GM12878 (cell line): ENCODE measurements around the gene CES3. TPM values are rescaled to one million over a fixed set of nuclear protein-coding genes. Genes with fewer than 3 reads are reported as not detected.

ENCODE experiments used
- CBX3 ChIP-seq: fragments of 200-600 bp; sonication (generic); IDR thresholded peaks from 2 replicates; pipeline ENCODE4 v1.6.1; 2016; ENCODE audit warnings: low read depth, borderline replicate concordance
- FOS ChIP-seq: IDR thresholded peaks from 3 replicates; pipeline ENCODE4 v1.6.1; 2011; ENCODE audit warnings: borderline replicate concordance; ENCODE audit not compliant: insufficient read length; ENCODE audit errors: extremely low read depth
- MEF2A ChIP-seq: IDR thresholded peaks from 2 replicates; pipeline ENCODE4 v1.6.1; 2011; ENCODE audit warnings: low read depth, mild to moderate bottlenecking, low read length, moderate library complexity; ENCODE audit not compliant: insufficient read depth
- NFIC ChIP-seq: IDR thresholded peaks from 2 replicates; pipeline ENCODE4 v1.6.1; 2012; ENCODE audit warnings: low read depth, mild to moderate bottlenecking, inconsistent platforms, low read length, moderate library complexity
- RB1 ChIP-seq: fragments of 450-650 bp; formaldehyde crosslinking; IDR thresholded peaks from 2 replicates; pipeline ENCODE4 v1.6.1; 2017; ENCODE audit warnings: mild to moderate bottlenecking, borderline replicate concordance
- RELA ChIP-seq: fragments of 450-650 bp; IDR thresholded peaks from 2 replicates; pipeline ENCODE4 v1.8.0; 2014; ENCODE audit warnings: borderline replicate concordance; ENCODE audit not compliant: partially characterized antibody
- RUNX3 ChIP-seq: IDR thresholded peaks from 2 replicates; pipeline ENCODE4 v1.6.1; 2012; ENCODE audit warnings: low read length, inconsistent platforms
- SRF ChIP-seq, 2 experiments: IDR thresholded peaks; 2 replicates each; pipeline ENCODE4 v1.6.1; 2011; ENCODE audit warnings: low read depth in 2 of 2, low read length in 2 of 2, mild to moderate bottlenecking in 1 of 2, moderate library complexity in 1 of 2
- STAT1 ChIP-seq: fragments of 450-650 bp; conservative IDR thresholded peaks from 2 replicates; pipeline ENCODE4 v1.6.1; 2014; ENCODE audit warnings: antibody characterized with exemption, mild to moderate bottlenecking
- SUPT20H ChIP-seq: IDR thresholded peaks from 2 replicates; pipeline ENCODE4 v1.6.1; 2011; ENCODE audit warnings: low read depth, mild to moderate bottlenecking, low read length, moderate library complexity, borderline replicate concordance; ENCODE audit not compliant: control insufficient read depth
- TAF1 ChIP-seq: IDR thresholded peaks from 2 replicates; pipeline ENCODE4 v1.6.1; 2011; ENCODE audit warnings: mild to moderate bottlenecking, low read depth, low read length, borderline replicate concordance
- TBL1XR1 ChIP-seq: IDR thresholded peaks from 2 replicates; pipeline ENCODE4 v1.6.1; 2012; ENCODE audit warnings: low read depth, low read length, improper control_type of control experiment
- WRNIP1 ChIP-seq: IDR thresholded peaks from 2 replicates; pipeline ENCODE4 v1.6.1; 2011; ENCODE audit warnings: low read depth, low read length, improper control_type of control experiment, borderline replicate concordance
- ZBTB33 ChIP-seq: fragments of 450-650 bp; IDR thresholded peaks from 2 replicates; pipeline ENCODE4 v1.6.1; 2017; ENCODE audit warnings: mild to moderate bottlenecking
- ZNF592 ChIP-seq: fragments of 450-650 bp; IDR thresholded peaks from 2 replicates; pipeline ENCODE4 v1.6.1; 2017; ENCODE audit warnings: mild to moderate bottlenecking, moderate library complexity
- polyA plus RNA-seq, 11 experiments: library from polyadenylated mRNA; depleted of rRNA in 4 of 11; unstranded in 6 of 11; stranded (reverse) in 5 of 11; fragments of >200 nt; fragmentation: Nextera tagmentation in 4 of 11; fragmentation: Illumina TruSeq in 1 of 11; extraction: Ambion mirVana in 4 of 11; extraction: Trizol in 1 of 11; gene quantifications; 1 replicate in 1 of 11; 2 replicates in 10 of 11; pipeline versions ENCODE4 v1.2.1 to v1.2.3, GENCODE V29; 2011 to 2016; ENCODE audit warnings: inconsistent platforms in 2 of 11, missing spikeins in 2 of 11, low read depth in 1 of 11
- total RNA-seq, 4 experiments: library from RNA; depleted of rRNA in 3 of 4; stranded (reverse); fragments of >200 nt in 3 of 4; fragmentation: Illumina TruSeq in 1 of 4; extraction: Trizol in 1 of 4; gene quantifications; 2 replicates each; pipeline versions ENCODE4 v1.2.1 to v1.2.3, GENCODE V29; 2013 to 2021
- TF ChIP-seq, protein P1 (sequence below): fragments of 450-650 bp; IDR thresholded peaks from 2 replicates; pipeline ENCODE4 v1.6.1; 2016; ENCODE audit warnings: mild to moderate bottlenecking
- TF ChIP-seq, protein P2 (sequence below): IDR thresholded peaks from 2 replicates; pipeline ENCODE4 v1.6.1; 2012; ENCODE audit warnings: low read depth, low read length, improper control_type of control experiment
- TF ChIP-seq, protein P3 (sequence below): fragments of 450-650 bp; formaldehyde crosslinking; IDR thresholded peaks from 2 replicates; pipeline ENCODE4 v1.4.0; 2022; ENCODE audit warnings: mild to moderate bottlenecking, moderate library complexity

Gene CES3
- total and polyA plus RNA-seq, 10 of the 15 experiments (the other 5 are each of a cell fraction or from before 2014, with no cell fraction given): 0.09 to 3.1 (median 0.76) TPM

DNA sequence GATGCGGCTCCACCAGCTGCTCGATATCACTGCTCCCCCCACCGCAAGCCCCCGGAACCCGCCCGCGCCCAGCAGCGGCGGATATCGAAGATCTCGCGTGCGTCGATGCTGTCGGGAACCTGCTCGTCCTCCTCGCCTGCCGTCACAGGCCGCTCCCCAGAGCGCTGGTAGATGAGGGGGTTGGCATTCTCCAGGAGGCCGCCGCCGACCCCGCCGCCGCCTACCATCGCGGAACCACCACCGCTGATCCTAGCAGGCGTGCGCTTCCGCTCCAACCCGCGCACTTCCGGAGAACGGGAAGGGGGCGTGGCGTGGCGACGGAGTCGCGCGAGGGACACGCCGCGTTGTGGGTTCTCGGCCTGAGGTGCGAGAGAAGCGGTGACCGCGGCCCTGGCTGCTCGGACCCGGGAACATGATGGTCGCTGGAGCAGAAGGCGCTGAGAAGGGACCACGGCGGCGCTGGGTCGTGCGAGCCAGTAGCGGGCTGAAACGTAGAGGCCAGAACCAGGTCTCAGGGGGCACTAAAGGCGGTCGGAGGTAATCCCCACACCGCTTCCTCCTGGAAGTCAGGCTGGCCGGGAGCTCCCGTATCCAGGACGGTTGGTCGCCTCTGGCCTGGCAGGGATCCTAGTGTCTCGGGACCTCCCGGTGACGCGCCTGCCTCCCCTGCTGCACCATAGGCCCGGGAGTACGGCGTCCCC, 26.8 kb upstream of the CES3 start, which contains the start of gene CIAO2B (continued):
- TF ChIP-seq, protein P1, sequence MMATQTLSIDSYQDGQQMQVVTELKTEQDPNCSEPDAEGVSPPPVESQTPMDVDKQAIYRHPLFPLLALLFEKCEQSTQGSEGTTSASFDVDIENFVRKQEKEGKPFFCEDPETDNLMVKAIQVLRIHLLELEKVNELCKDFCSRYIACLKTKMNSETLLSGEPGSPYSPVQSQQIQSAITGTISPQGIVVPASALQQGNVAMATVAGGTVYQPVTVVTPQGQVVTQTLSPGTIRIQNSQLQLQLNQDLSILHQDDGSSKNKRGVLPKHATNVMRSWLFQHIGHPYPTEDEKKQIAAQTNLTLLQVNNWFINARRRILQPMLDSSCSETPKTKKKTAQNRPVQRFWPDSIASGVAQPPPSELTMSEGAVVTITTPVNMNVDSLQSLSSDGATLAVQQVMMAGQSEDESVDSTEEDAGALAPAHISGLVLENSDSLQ: no peak
- TF ChIP-seq RUNX3 (peak; percentile 90), ZNF592 (no peak), NFIC (no peak), TBL1XR1 (no peak), TAF1 (peak; percentile 78; the same call in 1 of the 2 replicates), SUPT20H (no peak), MEF2A (0 out of 2 replicates have a peak, but pooled peaks have one; percentile 30), WRNIP1 (no peak), RB1 (peak; percentile 40; the same call in 1 of the 2 replicates), SRF (IDR thresholded peaks at IDR 0.05; ENCODE audit: low read depth in 2 of 2, low read length in 2 of 2) (no peak; a peak in 1 of 4 replicates), FOS (no peak), ZBTB33 (no peak), STAT1 (no peak; the same call in 1 of the 2 replicates), RELA (no peak), CBX3 (no peak)
- TF ChIP-seq, protein P2, sequence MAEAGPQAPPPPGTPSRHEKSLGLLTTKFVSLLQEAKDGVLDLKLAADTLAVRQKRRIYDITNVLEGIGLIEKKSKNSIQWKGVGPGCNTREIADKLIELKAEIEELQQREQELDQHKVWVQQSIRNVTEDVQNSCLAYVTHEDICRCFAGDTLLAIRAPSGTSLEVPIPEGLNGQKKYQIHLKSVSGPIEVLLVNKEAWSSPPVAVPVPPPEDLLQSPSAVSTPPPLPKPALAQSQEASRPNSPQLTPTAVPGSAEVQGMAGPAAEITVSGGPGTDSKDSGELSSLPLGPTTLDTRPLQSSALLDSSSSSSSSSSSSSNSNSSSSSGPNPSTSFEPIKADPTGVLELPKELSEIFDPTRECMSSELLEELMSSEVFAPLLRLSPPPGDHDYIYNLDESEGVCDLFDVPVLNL: no peak
- TF ChIP-seq, protein P3, sequence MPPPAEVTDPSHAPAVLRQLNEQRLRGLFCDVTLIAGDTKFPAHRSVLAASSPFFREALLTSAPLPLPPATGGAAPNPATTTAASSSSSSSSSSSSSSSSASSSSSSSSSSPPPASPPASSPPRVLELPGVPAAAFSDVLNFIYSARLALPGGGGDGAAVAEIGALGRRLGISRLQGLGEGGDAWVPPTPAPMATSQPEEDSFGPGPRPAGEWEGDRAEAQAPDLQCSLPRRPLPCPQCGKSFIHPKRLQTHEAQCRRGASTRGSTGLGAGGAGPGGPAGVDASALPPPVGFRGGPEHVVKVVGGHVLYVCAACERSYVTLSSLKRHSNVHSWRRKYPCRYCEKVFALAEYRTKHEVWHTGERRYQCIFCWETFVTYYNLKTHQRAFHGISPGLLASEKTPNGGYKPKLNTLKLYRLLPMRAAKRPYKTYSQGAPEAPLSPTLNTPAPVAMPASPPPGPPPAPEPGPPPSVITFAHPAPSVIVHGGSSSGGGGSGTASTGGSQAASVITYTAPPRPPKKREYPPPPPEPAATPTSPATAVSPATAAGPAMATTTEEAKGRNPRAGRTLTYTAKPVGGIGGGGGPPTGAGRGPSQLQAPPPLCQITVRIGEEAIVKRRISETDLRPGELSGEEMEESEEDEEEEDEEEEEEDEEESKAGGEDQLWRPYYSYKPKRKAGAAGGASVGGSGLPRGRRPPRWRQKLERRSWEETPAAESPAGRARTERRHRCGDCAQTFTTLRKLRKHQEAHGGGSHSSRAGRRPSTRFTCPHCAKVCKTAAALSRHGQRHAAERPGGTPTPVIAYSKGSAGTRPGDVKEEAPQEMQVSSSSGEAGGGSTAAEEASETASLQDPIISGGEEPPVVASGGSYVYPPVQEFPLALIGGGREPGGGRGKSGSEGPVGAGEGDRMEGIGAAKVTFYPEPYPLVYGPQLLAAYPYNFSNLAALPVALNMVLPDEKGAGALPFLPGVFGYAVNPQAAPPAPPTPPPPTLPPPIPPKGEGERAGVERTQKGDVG (CRISPR knock-in tag): no peak
